Kasumi-1 (cell line): ENCODE data around the gene MITF.
"Not testable (repeated sequence)": the region's sequence is repeated elsewhere in the genome, so short reads cannot be mapped to it uniquely, and the experiment has no call there.

Experiments used
- DNase-seq, 2 experiments: peaks; one replicate each; lab custom pipeline; 2025; lab: John Stamatoyannopoulos, UW

MITF gene

DNA sequence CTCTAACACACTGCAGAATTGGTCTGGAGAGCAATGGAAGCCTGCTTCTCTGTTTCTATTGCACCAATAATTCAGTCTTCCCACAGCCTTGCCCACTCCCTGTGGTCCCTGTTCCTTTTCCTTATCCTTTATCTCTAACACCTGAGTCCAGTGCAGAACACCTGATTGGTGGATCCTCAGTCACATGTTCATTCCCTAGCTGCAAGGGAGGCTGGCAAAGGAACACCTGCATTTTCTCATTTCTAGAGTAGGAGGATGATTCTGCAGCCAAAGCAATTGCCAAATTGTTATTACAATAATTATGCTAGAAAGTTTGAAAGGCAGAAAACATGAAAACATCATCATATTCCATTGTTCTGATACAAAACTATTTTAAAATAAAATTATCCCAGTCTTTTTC is 176.5 kb downstream of the MITF start:
- DNase-seq, result no peak

DNA sequence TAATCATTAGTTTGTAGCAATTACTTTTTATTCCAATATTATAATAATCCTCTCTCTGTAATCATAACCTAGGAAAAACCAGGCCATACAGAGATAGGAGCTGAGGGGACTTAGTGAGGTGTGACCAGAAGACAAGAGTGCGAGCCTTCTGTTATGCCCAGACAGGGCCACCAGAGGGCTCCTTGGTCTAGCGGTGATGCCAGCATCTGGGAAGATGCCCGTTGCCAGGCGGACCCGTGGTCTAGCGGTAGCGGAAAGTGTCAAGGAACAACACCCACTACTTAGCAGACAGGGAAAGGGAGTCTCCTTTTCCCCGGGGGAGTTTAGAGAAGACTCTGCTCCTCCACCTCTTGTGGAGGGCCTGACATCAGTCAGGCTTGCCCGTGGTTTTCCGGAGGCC is 180.7 kb downstream of the MITF start:
- DNase-seq, result not testable (repeated sequence)

DNA sequence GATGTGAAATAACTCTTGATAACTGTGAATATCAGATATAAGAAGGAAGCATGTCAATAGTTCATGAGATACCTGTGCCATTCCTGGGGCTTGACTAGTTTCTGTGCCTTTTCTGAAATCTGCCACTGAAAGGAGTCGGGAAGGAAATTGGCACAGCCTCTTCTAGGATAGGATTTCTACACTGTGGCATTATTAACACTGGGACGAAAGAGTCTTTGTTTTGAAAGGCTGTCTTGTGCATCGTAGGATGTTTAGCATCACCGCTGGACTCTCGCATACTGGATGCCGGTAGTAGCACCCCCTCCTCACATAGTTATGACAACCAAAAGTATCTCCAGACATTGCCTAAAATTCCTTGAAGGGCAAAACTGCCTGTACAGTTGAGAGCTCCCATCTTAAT is 182.4 kb downstream of the MITF start:
- no peak for DNase-seq

DNA sequence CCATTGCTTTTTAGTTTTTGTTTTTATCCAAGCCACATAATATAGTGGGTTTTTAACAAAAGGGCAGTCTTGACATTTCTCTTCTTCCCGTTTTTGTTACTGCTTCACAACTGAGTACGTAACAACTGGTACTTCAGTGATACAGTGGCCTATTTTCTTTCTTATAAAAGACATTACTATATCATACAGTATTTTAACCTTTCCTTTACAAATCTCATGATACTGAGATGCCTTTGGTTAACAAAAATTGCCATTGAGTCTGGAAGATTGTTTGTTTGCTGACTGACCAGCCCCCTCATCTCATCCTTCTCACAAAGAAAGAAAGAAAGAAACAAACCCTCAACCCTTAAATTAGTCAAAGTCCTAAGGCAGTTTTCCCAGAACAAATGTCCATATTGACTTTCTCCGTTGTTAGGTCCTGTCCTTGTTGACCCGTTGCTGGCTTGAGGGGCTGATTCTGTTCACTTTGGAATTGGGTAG is 183.3 kb downstream of the MITF start:
- no peak for DNase-seq

DNA sequence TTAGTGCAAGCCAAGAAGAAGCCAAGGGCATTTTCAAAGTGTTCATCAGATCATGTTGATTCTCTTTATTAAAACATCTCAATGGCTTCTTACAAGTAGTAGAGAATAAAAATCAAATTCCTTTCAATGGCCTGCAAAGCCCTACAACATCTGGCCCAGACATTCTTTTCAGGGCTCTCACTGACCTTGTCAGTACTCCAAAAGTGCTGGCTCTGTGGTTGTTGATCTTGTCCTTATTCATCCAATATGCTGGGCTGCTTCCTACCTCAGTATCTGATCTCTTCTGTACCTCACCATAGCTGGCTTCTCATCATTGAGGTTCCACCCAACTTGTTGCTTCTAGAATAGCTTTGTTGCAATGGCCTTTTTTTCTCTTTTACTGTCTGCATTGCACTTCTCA is 186.2 kb downstream of the MITF start:
- DNase-seq, result no peak

DNA sequence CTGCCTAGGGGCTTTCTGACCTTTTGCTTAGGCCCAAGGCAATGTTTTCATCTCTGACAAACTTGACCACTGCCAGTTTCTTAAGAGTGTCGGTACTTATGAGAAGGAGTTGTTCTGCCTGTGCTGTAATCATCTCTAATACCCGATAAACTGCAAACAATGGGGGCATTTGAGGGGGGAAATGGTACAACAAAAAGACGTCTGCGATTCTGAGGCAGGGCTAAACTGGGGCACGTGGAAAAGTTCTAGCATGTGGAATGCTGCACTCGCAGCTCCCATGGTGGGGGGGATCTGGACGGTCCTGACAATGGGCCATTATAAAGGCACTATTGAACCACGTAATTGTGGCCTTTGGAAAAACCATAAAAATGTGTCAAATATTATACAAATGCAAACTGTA is 187.1 kb downstream of the MITF start:
- no peak for DNase-seq

DNA sequence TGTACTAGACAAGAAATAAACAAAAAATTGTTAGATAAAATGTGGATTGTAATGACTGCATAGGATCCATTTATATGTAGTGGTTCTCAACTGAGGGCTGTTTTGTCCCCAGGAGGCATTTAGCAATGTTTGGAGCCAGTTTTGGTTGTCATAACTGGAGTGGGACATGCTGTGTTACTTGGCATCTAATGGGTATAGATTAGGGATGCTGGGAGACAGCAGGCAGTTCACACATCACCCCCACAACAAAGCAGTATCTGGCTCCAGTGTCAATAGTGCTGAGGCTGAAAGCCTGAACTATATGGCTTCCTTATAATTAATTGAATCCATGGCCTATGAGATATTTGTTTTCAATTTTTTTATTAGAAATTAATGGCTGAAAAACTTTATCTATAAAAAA is 188.3 kb downstream of the MITF start:
- DNase-seq, result no peak

DNA sequence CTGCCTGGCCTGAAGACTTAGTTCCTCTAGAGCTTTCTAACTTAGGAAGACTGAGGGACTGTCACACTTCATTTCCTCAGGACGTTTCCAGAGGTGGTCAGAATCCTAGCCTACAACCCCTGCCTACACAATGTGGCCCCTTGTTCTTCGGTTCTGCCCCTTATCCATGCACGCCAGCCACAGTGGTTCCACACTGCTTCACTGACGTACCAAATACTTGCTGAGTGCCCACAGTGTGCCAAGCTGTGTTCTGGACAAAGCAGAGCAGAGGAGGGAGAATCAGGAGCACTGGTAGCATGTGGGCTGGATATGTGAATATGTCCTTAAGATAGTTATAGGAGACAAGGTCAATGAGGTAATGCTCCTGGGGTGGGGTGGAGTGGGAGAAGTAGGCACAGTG is 189.8 kb downstream of the MITF start:
- DNase-seq, result no peak

DNA sequence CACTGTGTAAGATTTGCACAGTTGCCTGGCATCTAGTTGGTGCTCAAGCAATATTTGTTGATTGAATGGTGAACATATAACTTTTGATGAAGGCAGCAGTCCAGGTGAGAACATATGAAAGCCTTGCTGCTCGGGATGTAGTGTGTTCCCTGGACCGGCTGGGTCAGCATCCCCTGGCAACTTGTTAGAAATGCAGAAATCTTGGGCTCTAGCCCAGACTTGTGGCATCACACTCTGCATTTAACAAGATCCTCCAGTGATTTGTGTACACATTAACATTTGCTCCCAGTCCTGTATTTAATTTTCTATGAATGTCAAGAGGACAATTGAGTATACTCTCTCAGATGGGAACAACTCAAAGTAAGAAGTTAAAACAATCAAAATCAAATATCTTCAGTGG is 191.3 kb downstream of the MITF start:
- no peak for DNase-seq

DNA sequence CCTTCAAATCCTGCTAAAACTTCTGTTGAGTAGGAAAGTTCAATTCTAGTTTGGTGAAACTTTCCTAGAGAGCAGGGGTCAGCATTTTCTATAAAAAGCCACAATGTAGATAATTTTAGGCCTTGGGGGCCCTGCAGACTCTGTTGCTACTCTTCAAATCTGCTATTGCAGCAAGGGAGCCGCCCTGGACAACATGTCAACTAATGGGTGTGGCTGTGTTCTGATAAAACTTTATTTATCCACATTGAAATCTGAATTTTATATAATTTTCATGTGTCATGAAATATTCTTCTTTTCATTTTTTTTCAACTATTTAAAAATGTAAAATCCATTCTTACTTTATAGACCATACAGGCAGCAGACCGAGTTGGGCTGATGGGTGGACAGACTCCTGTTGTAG is 192.8 kb downstream of the MITF start:
- DNase-seq, result no peak

DNA sequence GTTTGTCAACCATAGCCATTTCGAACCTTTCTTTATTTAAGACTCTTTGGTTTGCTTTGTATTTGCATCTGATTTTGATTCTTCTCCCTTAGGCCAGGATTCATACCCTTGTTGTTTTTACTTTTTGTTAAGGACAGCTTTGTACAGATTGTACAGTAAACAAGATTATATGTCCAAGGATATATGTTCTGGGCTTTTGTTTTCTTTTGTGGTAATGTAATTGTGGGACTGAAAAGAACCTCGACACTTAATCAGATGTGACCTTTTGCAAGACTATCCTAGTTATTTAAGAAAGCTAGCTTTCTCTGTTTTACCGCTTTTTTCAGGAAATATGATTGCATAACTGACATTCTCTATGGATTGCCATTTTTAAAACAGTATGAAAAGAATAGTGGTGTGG is 193.2 kb downstream of the MITF start:
- no peak for DNase-seq

DNA sequence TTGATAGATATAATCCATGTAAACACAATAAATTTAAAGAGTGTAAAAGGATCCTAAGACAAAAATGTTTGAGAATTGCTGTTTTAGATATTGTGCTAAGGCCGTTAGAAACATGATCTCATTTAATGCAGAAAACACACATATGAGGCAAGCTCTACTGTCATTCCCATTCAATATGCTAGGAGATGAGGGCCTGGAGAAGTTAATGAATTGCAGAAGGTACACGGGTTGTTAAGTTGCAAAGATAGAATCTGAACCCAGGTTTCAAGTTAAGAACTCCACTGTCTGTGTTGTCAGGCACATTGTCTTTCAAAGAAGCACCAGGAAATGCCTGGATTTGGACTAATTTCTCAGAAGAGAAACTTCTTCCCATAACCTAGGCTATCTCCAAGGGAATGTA is 195.1 kb downstream of the MITF start:
- no peak for DNase-seq

DNA sequence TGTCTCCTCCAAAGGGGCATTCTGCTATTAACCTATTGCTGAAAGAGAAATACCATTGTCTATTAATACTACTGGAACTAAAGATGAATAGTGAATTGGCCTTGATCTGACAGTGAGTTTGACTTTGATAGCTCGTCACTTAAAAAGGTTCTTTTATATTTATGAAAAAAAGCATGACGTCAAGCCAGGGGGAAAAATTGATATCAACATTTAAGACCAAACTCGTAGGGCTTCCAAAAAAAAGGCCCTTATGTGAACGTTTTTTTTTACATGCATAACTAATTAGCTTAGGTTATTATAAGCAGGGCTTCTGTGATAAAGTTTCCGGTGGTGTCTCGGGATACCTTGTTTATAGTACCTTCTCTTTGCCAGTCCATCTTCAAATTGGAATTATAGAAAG is 197.0 kb downstream of the MITF start:
- DNase-seq, result no peak

DNA sequence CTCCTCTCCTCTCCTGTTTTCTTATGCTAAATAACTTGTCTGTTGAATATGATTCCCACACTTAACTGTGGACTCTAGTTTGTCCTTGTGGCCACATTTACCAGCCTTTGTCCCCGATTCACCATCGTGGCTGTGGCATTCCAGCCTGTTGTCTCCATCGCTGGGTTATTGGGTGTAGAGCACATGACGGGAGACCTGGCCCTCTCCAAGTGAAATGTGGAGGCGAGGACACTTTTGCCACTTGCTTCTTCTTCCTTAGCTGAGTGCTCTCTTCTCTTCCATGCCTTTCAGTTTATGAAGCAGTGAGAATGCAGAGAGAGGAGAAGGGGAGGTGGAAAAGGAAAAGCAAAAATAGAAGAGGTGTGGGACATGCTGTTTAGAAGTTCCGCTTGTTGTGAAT is 198.8 kb downstream of the MITF start:
- DNase-seq, result no peak

DNA sequence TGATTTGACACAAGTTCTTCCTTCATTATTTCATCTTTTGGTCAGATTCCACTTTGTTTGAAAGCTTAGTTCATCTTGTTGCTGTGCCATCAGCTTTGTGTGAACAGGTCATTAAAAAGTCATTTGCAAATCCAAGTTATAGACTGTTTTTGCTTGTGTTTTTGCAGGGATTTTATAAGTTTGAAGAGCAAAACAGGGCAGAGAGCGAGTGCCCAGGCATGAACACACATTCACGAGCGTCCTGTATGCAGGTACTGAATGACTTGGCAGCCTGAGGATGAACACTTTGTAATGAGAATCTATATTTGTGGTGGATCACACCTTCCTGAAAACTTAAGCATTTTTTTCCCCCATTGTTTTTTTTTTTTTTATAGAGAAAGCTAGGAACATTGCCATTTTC is 199.7 kb downstream of the MITF start:
- DNase-seq, result no peak

DNA sequence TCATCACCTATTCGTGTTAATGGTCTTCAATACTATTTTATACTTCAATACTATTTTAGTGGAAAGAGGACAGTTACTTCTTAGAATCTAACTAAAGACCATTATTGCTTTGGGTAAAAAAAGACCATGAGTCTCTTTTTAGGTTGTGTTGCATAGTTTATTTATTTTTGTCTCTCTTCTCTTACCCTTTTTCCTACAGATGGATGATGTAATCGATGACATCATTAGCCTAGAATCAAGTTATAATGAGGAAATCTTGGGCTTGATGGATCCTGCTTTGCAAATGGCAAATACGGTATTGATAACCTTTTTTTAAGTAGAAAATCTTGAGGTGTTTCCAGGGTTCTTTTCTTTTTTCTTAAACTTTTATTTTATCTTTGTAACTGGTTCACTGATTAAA is 201.8 kb downstream of the MITF start:
- no peak for DNase-seq

DNA sequence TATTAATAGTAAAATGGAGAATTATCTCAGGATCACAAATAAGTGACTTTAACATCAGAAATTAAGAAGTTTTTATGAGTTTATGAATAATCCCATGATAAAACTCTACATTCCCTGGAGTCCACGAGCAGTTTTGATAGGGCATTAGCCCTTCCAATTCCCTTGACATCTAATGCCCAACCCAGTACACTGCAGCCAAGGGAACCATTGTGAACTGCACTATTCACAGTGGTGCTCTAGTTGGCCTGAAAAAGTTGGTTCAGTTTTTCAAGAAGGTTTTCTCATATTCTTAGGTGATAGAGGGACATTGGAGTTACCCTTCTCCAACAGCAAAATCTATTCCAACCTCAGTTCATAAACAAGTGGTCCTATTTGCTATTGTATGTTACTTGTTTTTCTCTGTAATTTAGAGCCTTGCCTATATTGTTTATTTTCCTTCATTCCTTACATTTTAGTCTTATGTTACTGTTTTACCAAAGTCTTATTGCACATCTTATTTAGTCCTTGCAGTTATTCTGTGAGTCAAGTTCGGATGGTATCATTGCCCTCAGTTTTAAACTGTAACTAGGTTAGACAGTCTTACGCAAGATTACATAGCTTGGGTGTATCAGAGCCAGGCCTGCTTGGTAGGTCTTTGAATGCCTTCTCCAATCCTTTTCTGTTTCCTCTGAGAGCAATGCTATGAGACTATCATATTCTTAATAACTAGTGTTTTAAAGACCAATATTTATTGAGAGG is 202.3 kb downstream of the MITF start:
- DNase-seq, result no peak

DNA sequence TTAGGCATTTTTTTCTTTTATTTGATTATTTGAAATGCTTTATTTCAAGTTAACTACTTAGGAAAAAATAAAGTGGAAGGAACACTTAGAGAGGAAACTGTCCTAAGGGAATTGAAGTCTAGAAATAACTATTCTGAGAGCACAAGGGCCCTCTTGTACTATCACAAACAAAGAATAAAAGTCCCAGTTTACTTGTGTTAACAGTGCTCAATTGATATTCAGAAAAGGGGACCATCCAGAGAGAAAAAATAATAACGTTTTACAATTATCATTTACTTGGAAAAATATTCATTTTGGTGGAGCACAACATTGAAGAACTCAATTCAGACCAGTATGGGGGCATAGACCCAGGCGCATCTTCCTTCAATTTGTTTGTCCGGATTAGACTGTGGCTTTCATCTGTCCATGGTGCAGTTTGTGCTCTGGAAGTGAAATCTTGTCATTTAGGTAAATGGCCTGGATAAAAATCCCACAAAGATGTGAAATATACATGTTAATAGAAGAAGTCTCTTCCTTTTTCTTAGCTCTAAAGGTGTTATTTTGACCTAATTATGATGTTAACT is 205.7 kb downstream of the MITF start:
- DNase-seq, result no peak

DNA sequence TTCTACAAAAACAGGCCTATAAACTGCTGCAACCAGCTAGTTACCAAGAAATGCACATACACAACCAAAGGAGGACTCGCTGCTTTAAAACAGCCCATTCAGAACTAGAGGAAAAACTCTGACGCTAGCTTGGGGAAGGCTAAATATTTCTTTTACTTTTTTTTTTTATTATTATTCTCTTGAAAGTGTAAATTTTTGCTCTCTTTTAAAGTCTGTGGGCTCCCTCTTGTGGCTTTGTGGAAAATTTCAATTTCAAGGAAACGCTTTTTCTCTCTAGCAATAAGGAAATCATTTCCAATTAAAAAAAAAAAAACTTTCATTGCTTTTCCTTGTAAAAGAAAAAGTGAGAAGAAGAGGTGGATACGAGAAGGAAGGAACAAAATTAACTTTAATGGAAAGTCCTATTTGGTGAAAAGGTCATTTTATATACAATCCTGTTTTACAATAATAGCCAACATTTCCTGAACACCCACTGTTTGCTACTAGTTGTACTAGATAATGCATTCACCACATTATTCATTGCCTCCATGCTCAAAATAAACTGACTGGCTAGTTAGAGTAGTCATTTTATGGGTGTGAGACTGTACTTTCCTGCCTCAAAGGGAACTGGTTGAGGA is 209.1 kb downstream of the MITF start:
- DNase-seq, result peak; percentile 64 to 80

DNA sequence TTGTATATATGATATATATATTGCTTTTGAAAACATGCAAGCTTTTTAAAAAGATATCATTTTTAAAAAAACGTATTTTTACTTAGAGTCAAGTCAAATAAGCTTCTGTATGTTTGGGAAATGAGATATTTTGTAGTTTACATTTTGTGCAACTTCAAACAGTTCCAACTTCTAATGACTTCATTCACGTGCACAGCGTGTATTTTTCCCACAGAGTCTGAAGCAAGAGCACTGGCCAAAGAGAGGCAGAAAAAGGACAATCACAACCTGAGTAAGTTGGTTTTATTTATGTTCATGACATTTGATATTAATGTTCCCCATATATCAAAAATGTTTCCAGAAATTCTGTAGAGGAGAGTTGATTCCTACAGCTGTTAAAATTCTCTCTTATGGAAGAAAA is 212.4 kb downstream of the MITF start:
- no peak for DNase-seq

DNA sequence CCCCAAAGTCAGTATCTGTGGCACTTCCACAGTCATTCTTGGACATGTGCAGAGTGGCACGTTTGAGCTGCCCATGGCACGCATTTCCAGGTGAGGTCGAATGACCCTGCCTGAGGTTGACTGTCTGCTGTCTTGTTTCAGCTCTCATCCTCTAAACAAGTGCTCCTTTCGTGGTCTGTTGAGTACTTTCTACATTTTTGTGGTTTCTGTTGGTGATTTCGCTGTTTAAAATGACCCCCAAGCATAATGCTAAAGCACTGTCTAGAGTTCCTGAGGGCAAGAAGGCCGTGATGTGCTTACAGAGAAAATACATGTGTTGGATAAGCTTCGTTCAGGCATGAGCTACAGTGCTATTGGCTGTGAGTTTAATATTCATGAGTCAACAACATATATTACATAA is 220.3 kb downstream of the MITF start:
- no peak for DNase-seq

DNA sequence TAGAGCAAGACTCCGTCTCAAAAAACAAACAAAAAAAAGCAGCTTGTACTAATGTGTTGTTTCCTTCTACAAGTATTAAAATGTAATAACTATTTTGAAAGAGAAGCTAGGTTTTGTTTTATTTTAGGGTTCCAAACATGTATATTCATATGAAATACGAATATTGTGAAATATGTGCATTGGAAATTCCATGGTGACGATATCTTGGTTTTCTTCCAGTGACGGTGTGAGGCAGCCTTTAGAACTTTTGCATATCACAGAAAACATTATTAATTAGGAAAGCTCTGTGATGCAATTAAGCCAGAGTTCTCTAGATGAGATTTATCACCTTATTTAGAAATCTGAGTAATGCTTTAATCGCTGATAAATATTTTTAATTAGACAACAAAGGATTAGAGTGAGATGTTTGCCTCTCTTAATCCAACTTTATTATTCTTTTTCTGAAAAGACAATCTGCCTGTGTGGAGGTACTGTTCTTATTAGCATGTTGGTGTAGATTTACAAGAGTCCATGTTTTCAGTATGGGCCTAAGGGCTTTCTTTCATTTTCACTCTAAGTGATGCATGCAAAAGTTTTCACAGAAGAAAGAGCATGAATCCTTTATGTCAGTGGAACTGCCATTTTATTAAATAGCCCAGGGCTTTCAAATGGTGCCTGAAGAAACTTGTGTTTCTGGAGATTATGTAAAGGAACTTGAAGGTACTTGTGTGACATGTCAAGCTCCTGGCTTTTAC is 222.6 kb downstream of the MITF start:
- DNase-seq, result no peak

DNA sequence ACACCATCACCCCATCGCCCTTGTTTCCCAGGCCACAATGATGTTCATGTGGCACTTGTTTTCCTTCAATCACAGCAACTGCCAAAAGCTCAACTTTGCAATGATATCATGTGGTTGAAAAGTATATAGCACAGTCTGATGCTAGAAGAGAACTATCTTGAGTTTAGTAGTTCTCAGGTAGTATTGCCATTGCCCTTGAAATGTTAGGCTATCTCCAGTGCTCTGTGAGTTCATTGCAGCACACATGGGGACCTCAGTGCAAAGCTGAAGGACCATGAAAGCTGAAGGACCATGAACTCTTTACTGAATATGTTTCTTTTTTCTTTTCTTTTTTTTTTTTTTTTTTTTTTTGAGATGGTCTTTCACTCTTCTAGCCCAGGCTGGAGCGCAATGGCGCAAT is 224.4 kb downstream of the MITF start:
- no peak for DNase-seq
